HepG2 (cell line): Measurements from ENCODE around the gene SCYL1. TPM values are rescaled to one million over a fixed set of nuclear protein-coding genes. Genes with fewer than 3 reads are reported as not detected.

Source experiments
- ATAC-seq: fragments of 200-7000 bp; cut with Tn5 transposase; 3 replicates; pipeline ENCODE4 v1.9.1; 2020; ENCODE audit warnings: mild to moderate bottlenecking, moderate library complexity
- BruUV-seq: library from RNA; stranded (reverse); fragments of 400-500 nt; replicated peaks from 2 replicates; lab custom pipeline; 2021; lab: Mats Ljungman, UMichigan
- CTCF ChIA-PET: fragments of 300-600 bp; formaldehyde crosslinking; extraction: SDS; loops from one replicate; lab custom pipeline; 2021; ENCODE audit warnings: low total read pairs, inconsistent platforms, low intra/inter-chr PET ratio; lab: Yijun Ruan, JAX
- POLR2A ChIA-PET: fragments of 350-600 bp; sonication (Branson Sonifier 250); formaldehyde crosslinking; loops from one replicate; lab custom pipeline; 2020; ENCODE audit warnings: antibody characterized with exemption, inconsistent platforms; lab: Yijun Ruan, JAX
- DNase-seq: peaks from one replicate; pipeline ENCODE4 v3.0.0-alpha.2; 2015; ENCODE audit warnings: low spot score
- FAIRE-seq: peaks from 3 replicates; lab custom pipeline; 2011; peaks lifted over from hg19 to GRCh38; lab: Jason Lieb, UNC
- H2AFZ ChIP-seq: one replicate; pipeline ENCODE4 v1.6.1; 2011; ENCODE audit warnings: low read length, inconsistent platforms
- H3K27ac ChIP-seq: fragments of 300-600 bp; 3 replicates; pipeline ENCODE4 v1.8.0; 2011; ENCODE audit warnings: mixed run types, mild to moderate bottlenecking, mixed read lengths, low read length, inconsistent platforms; ENCODE audit not compliant: insufficient read depth; ENCODE audit errors: extremely low read length
- H3K27me3 ChIP-seq, 2 experiments: fragments of 200-600 bp in 1 of 2; 2 replicates in 1 of 2; 3 replicates in 1 of 2; pipeline versions ENCODE4 v1.6.0 to v1.8.0; 2011; ENCODE audit warnings: low read length in 2 of 2, mild to moderate bottlenecking in 2 of 2, moderate library complexity in 2 of 2, inconsistent platforms in 1 of 2; ENCODE audit not compliant: insufficient read depth in 2 of 2, control insufficient read depth in 1 of 2
- H3K36me3 ChIP-seq, 2 experiments: fragments of 200-600 bp in 1 of 2; replicated peaks in 1 of 2; 2 replicates in 1 of 2; 3 replicates in 1 of 2; pipeline versions ENCODE4 v1.5.1 to v1.8.0; 2011; ENCODE audit warnings: low read length in 2 of 2, inconsistent platforms in 1 of 2; ENCODE audit not compliant: insufficient read depth in 2 of 2, control insufficient read depth in 1 of 2
- H3K4me1 ChIP-seq: 2 replicates; pipeline ENCODE4 v1.5.1; 2012; ENCODE audit warnings: low read length, inconsistent platforms; ENCODE audit not compliant: insufficient read depth
- H3K4me2 ChIP-seq: 2 replicates; pipeline ENCODE4 v1.6.0; 2011; ENCODE audit warnings: low read depth, low read length, inconsistent platforms
- H3K4me3 ChIP-seq, 3 experiments: fragments of 200-600 bp in 1 of 3; sonication (generic), shearing (Covaris generic) in 1 of 3; replicated peaks in 1 of 3; 2 replicates each; pipeline ENCODE4 v1.5.1; 2011 to 2016; ENCODE audit warnings: low read length in 3 of 3, inconsistent platforms in 2 of 3, low read depth in 2 of 3, mild to moderate bottlenecking in 2 of 3, control low read depth in 1 of 3, mixed read lengths in 1 of 3; ENCODE audit not compliant: insufficient read depth in 1 of 3
- H3K79me2 ChIP-seq: one replicate; pipeline ENCODE4 v1.6.1; 2011; ENCODE audit warnings: low read length, inconsistent platforms; ENCODE audit not compliant: insufficient read depth
- H3K9ac ChIP-seq: 2 replicates; pipeline ENCODE4 v1.6.0; 2011; ENCODE audit warnings: mild to moderate bottlenecking, low read depth, low read length, inconsistent platforms; ENCODE audit not compliant: insufficient read depth
- H3K9me3 ChIP-seq: 2 replicates; pipeline ENCODE4 v1.5.1; 2012; ENCODE audit warnings: mild to moderate bottlenecking, low read length
- H4K20me1 ChIP-seq: 2 replicates; pipeline ENCODE4 v1.6.0; 2011; ENCODE audit warnings: inconsistent platforms, mild to moderate bottlenecking, low read length, moderate library complexity; ENCODE audit not compliant: insufficient read depth
- ASH2L ChIP-seq: fragments of 300-600, 200-600 bp; sonication (generic); IDR thresholded peaks from 2 replicates; pipeline ENCODE4 v1.7.0; 2017; ENCODE audit warnings: low read depth, mild to moderate bottlenecking, moderate library complexity, mixed read lengths, low read length; ENCODE audit not compliant: insufficient read length
- FOXP4 ChIP-seq: sonication (generic); formaldehyde crosslinking; IDR thresholded peaks from 2 replicates; pipeline ENCODE4 v1.4.0; 2020; ENCODE audit warnings: missing genetic modification reagents
- KLF12 ChIP-seq: sonication (generic); formaldehyde crosslinking; IDR thresholded peaks from 2 replicates; pipeline ENCODE4 v1.4.0; 2020; ENCODE audit warnings: missing genetic modification reagents, borderline replicate concordance
- MXD1 ChIP-seq: sonication (generic); formaldehyde crosslinking; IDR thresholded peaks from 2 replicates; pipeline ENCODE4 v1.4.0; 2020; ENCODE audit warnings: mild to moderate bottlenecking, missing genetic modification reagents
- RFXAP ChIP-seq: sonication (generic); formaldehyde crosslinking; IDR thresholded peaks from 2 replicates; pipeline ENCODE4 v1.4.0; 2020; ENCODE audit warnings: missing genetic modification reagents, borderline replicate concordance
- RXRA ChIP-seq: sonication (generic); formaldehyde crosslinking; IDR thresholded peaks from 2 replicates; pipeline ENCODE4 v1.5.1; 2020; ENCODE audit warnings: missing genetic modification reagents
- SP1 ChIP-seq, 2 experiments: fragments of 450-650 bp in 1 of 2; sonication (generic) in 1 of 2; formaldehyde crosslinking in 1 of 2; IDR thresholded peaks; 2 replicates each; pipeline versions ENCODE4 v1.4.0 to v1.6.1; 2016 to 2020; ENCODE audit warnings: missing genetic modification reagents in 1 of 2
- USF2 ChIP-seq, 2 experiments: sonication (generic) in 1 of 2; formaldehyde crosslinking in 1 of 2; IDR thresholded peaks; 2 replicates each; pipeline versions ENCODE4 v1.5.1 to v1.6.1; 2011 to 2020; ENCODE audit warnings: borderline replicate concordance in 1 of 2, low read depth in 1 of 2, low read length in 1 of 2, mild to moderate bottlenecking in 1 of 2, missing genetic modification reagents in 1 of 2, moderate library complexity in 1 of 2
- ZMAT3 ChIP-seq: sonication (generic); formaldehyde crosslinking; conservative IDR thresholded peaks from 2 replicates; pipeline ENCODE4 v1.7.0; 2021; ENCODE audit warnings: missing genetic modification reagents
- ZNF281 ChIP-seq: sonication (generic); formaldehyde crosslinking; IDR thresholded peaks from 2 replicates; pipeline ENCODE4 v1.4.0; 2020; ENCODE audit warnings: missing genetic modification reagents, borderline replicate concordance
- ZNF468 ChIP-seq: sonication (generic); formaldehyde crosslinking; IDR thresholded peaks from 2 replicates; pipeline ENCODE4 v1.8.0; 2022; ENCODE audit warnings: mild to moderate bottlenecking, moderate library complexity, missing genetic modification reagents
- ZNF747 ChIP-seq: sonication (generic); formaldehyde crosslinking; IDR thresholded peaks from 2 replicates; pipeline ENCODE4 v1.8.1; 2023; ENCODE audit warnings: missing genetic modification reagents, mild to moderate bottlenecking, borderline replicate concordance
- ZNF777 ChIP-seq: sonication (generic); formaldehyde crosslinking; IDR thresholded peaks from 2 replicates; pipeline ENCODE4 v1.4.0; 2020; ENCODE audit warnings: missing genetic modification reagents
- ZNF781 ChIP-seq: sonication (generic); formaldehyde crosslinking; IDR thresholded peaks from 2 replicates; pipeline ENCODE4 v1.5.1; 2020; ENCODE audit warnings: borderline replicate concordance, mild to moderate bottlenecking, missing genetic modification reagents; ENCODE audit errors: not compliant biosample characterization
- WGBS: methylation state at CpG from one replicate; pipeline ENCODE4 v1.1.6; 2017; ENCODE audit warnings: low lambda C conversion rate; 5-methylcytosine and 5-hydroxymethylcytosine counted together
- in situ Hi-C: cut with HindIII; loops from 2 replicates; pipeline ENCODE4 v1.10.0; 2017; ENCODE audit warnings: low pct_unique_long_range_greater_than_20kb; ENCODE audit not compliant: extremely low pct_ligation_motif_present
- intact Hi-C: fragments of 100-400 bp; cut with micrococcal nuclease; formaldehyde crosslinking; loops from one replicate; pipeline ENCODE4 v1.10.0; 2022; ENCODE audit not compliant: unreplicated experiment
- polyA plus RNA-seq, 8 experiments: library from polyadenylated mRNA; depleted of rRNA in 3 of 8; stranded (reverse) in 7 of 8; unstranded in 1 of 8; fragments of >200 nt; fragmentation: Illumina TruSeq in 4 of 8; extraction: Trizol in 4 of 8; gene quantifications; 2 replicates each; pipeline versions ENCODE4 v1.2.1 to v1.2.3, GENCODE V29; 2011 to 2016; ENCODE audit warnings: low read depth in 4 of 8, missing spikeins in 1 of 8, mixed read lengths in 1 of 8; ENCODE audit not compliant: insufficient read depth in 1 of 8
- total RNA-seq, 5 experiments: library from RNA; depleted of rRNA; stranded (reverse); fragments of >200 nt; fragmentation: Illumina TruSeq; extraction: Trizol; gene quantifications; 2 replicates each; pipeline ENCODE4 v1.2.3, GENCODE V29; 2016; ENCODE audit warnings: low read depth in 1 of 5

SCYL1 gene
- total and polyA plus RNA-seq, 2 of the 13 experiments (the other 11 are each of a cell fraction or from before 2014, with no cell fraction given): 65.9 to 103 TPM

- DNase-seq: peak; percentile 84
- no TSS peak for BruUV-seq
- ATAC-seq: peak; percentile 51
- Histone ChIP-seq H3K27me3 (no peaks in the 10 kb centered on the region), H4K20me1 (no peaks in the 10 kb centered on the region), H3K9ac (peak overlapping the region; percentile 89), H3K79me2 (no peaks in the 10 kb centered on the region), H3K9me3 (no peaks in the 10 kb centered on the region), H3K4me2 (peak overlapping the region; percentile 91), H2AFZ (no peak overlapping the region), H3K27ac (peak overlapping the region; percentile 88), H3K36me3 (no peaks in the 10 kb centered on the region), H3K4me3 (peak overlapping the region; percentile 24 to 72 (median 56)), H3K4me1 (peaks cover 97% of the 10 kb centered on the region)
- ChIA-PET CTCF (no interaction called here), POLR2A (interaction anchor here (1.0 to 27.3 kb wide), 14 partner anchors 14 to 308 kb away, joined by 3 to 1590 read pairs (median 3); partner anchors contain the start of genes CAPN1, DPF2, MALAT1 and NEAT1)
- FAIRE-seq: peak; percentile 81
- in situ Hi-C loops (no loop called here), intact Hi-C loops (no loop called here)
- 0% methylated on average over 3 of the region's 10 CpGs for WGBS
- TF ChIP-seq ZNF781 (no peak), ZNF281 (CRISPR knock-in tag) (peak; percentile 39; the same call in 1 of the 2 replicates), RFXAP (peak; percentile 17; the same call in 1 of the 2 replicates), FOXP4 (peak; percentile 44), MXD1 (CRISPR knock-in tag) (peak; percentile 41; the same call in 1 of the 2 replicates), ASH2L (peak; percentile 21), ZMAT3 (peak; percentile 20; the same call in 1 of the 2 replicates), ZNF468 (CRISPR knock-in tag) (no peak), USF2 (IDR thresholded peaks at IDR 0.05; ENCODE audit: low read depth, low read length) (peak; percentile 18; the same call in 1 of the 2 replicates), USF2 (CRISPR knock-in tag; IDR thresholded peaks at IDR 0.05; ENCODE audit: borderline replicate concordance) (peak; percentile 73), ZNF747 (CRISPR knock-in tag) (no peak), ZNF777 (CRISPR knock-in tag) (no peak), SP1 (IDR thresholded peaks at IDR 0.05) (no peak), SP1 (CRISPR knock-in tag; IDR thresholded peaks at IDR 0.05) (0 out of 2 replicates have a peak, but pooled peaks have one; percentile 2), KLF12 (CRISPR knock-in tag) (peak; percentile 21; the same call in 1 of the 2 replicates), RXRA (CRISPR knock-in tag) (peak; percentile 75; the same call in 1 of the 2 replicates)
Measured at GRCh38 chr11:65489035-65489705, 35.7 kb upstream of the SCYL1 start.
